Dedifferentiated amniotic fluid mesenchymal stem cell (primary cell): ENCODE data around the gene TMEM82.

Experiments used
- DNase-seq: peaks from one replicate; pipeline ENCODE4 v3.0.0-alpha.2; 2016; ENCODE audit errors: extremely low spot score

TMEM82 gene

DNA sequence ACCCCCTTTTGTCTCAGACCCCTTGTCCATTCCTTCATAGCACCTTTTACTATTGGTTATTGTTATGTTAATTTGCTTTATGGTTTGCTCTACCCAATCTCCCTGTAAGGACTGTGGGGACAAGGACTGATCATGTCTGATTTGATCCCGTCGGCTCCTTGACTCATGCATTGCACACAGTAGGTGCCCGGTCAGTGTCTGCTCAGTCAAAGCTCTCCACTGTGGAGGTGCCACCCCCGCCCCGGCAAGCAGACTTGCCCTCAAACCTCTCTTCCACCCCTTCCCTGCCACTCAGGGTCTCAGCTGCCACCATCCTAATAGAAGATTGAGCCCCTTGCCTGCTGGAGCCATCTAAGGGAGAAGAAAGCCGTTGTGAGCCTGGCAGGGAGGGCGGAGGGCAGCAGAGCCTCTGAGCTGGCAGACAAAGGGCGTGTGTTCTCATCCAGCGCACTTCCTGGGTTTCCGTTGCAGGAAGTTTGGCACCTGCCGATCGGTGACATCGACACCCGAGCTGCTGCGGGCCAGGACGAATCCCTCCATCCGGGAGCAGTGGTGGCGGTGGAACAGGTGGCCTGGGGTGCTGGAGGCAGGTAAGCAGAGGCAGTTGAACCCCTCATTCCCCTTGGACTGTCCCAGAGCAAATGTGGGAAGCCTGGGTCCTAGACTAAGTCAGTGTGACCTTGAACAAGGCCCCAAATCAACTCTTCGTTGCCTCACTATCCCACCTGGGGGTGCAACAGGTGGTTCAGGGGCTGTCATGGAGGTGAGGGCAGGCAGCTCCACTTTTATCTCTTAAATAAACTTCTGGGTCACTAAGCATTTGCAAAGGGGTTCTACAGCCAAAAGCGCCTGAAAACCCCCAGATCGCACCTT is 14.1 kb downstream of the TMEM82 start:
- DNase-seq = no peak

GRCh38 chr1:15757016-15757543 is 14.8 kb downstream of the TMEM82 start:
- DNase-seq = no peak

GRCh38 chr1:15757575-15758342 is 15.5 kb downstream of the TMEM82 start:
- no peak for DNase-seq

- DNase-seq = no peak
Observed at GRCh38 chr1:15758343-15758931, 16.1 kb downstream of the TMEM82 start, which contains the start of gene FBLIM1. TSS of gene FBLIM1 (plus strand) at chr1:15758795. CDS start at chr1:15764984, 6,189 bp downstream.

GRCh38 chr1:15758953-15759661 is 16.8 kb downstream of the TMEM82 start:
- DNase-seq = no peak

DNA sequence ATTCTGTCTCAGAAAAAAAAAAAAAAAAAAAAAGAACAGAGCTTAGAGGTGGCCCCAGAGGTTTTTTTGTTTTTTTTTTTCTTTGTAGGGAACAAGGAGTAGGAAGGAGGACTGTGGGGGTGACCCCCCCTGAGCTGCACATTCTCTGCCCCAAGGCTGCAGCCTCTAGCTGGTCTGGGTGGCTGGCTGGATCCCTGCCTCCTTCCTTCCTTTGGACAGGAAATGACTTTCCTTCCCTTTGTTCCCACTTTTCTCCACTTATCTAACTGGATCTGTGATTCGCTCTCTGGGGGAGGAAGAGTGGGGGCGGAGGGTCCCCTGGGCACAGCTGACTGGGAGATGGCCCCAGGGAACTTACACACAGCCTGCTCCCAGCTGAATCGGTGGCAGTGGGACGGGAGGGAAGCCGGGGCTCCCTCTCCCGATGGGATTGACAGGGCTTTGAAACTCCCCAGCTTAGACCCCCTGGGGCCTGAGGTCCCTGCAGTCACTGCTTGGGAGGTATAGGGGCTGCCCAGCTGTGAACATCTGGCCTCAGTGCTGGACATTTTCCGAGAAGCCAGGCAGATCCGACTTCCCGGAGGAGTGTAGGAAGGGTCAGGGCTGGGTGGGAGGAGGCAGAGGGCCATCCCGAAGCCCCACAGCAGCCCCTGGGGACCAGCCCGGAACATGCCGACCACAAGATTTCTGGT is 18.4 kb downstream of the TMEM82 start:
- peak; percentile 23 for DNase-seq

DNA sequence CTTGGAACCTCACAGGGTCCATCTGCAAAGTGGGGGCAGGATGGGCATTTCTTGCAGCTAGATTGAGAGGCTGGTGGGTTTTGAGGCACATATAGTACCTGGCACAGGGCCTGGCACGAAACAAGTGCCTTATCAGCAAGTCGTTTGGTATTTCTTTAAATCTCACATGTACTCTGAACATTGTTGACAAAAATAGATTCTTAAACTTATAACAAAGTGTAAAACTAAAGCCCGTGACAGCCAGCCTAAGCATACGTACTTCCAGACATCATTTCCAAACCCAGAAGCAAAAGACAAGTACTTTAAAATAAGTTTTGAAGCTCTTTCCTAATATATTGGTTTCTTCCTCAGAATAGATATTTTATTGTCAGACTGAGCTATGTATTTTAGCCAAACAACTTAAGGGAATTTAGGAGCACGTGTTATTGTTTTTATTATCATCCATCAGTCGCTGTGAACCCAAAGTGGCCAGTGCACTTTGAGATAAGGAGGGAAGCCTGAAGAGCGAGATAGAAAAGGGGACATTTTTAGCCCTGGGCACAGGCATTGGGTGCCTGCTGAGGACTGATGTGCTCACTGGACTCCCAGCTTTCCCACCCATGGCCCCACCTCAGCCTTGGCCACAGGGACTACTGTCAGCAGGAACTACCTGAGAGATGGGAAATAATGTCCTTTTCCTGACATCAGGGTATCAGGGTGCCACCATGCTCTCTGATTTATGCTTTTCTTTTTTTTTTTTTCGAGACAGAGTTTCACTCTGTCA is 19.2 kb downstream of the TMEM82 start:
- DNase-seq = no peak

- DNase-seq = no peak
Observed at GRCh38 chr1:15762546-15762945, 20.2 kb downstream of the TMEM82 start.

DNA sequence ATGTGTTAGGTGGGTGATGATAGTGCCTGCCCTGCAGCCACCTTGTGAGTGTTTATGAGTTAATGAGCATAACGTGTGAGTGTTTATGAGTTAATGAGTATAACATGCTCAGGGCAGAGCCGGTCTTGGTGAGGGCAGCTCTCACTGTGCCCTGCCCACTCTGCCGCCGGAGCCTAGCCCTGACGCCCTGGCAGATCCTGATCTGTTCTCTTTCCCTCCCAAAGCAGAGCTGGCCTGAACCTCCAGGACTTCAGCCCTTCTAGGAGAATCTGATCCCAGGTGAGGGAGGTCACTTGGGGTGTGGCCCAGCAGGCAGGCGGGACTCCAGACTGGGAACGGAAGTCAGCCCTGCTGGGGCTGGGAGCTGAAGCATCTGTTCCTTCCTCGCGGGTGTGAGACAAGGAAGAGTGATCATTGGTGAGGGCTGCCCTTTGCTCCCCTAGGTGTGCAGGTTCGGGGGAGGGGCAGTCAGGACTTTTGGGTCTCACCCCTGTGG is 22.0 kb downstream of the TMEM82 start:
- no peak for DNase-seq

DNA sequence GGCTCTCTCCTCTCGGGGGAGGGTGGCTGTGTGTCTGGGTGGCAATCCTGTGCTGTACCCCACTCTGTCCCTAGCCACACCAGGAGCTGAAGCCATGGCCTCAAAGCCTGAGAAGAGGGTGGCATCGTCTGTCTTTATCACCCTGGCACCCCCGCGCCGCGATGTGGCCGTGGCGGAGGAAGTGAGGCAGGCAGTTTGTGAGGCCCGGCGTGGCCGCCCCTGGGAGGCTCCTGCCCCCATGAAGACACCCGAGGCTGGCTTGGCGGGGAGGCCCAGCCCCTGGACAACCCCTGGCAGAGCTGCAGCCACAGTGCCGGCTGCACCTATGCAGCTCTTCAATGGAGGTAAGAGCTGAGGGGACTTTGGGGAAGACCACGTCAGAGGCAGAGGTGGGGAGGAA is 22.6 kb downstream of the TMEM82 start:
- no peak for DNase-seq

DNA sequence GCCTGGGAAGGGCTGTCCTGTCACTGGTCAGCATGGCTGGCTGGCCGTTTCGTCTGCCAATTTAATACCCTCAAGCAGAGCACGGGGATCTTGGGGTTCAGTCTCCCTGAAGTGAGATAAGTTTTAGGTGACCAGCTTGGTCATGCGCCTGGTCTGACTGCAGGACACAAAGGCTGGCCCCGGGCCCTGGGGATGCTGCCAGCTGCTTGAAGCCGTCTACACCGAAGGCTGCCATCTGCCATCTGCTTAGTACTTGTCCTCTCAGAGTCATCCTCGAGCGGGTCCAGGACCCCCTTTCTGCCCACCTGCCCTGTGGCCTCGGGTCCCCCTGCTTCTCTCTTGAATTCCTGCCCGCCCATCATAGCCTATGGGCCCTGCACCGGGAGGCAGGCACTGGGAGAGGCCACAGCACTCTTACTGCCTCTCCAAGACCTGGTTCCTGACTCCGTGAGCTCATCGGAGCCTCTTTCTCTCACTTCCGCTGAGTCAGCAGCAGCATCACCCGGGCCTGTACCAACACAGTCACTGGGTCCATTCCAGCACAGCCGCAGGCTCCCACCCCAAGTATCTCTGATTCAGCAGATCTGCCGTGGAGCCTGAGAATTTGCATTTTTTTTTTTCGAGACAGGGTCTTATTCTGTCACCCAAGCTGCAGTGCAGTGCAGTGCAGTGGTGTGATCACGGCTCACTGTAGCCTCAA is 23.3 kb downstream of the TMEM82 start:
- no peak for DNase-seq

GRCh38 chr1:15767941-15768340 is 25.6 kb downstream of the TMEM82 start:
- DNase-seq = no peak

- DNase-seq = no peak
Observed at GRCh38 chr1:15768388-15768787, 26.1 kb downstream of the TMEM82 start.

DNA sequence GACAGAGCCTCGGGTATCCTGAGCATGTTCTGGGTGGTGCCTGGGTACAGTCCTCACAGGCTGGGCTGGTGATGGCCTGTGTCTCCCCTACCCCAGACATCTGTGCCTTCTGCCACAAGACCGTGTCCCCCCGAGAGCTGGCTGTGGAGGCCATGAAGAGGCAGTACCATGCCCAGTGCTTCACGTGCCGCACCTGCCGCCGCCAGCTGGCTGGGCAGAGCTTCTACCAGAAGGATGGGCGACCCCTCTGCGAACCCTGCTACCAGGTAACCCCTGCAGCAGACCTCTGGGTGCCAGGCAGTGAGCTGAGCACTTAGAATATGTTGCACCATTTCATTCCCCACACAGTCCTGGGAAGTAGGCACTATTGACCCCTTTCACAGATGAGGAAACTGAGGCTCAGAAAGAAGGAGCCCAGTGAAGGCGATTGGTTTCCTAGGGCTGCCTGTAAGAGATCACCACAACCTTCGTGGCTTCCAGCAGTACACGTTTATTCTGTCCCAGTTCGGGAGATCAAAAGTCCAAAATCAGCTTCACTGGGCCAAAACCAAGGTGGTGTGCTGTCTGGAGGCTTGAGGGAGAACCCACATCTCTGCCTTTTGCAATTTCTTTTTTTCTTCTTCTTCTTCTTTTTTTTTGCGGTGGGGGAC is 28.1 kb downstream of the TMEM82 start:
- no peak for DNase-seq

- no peak for DNase-seq
Observed at GRCh38 chr1:15771836-15772515, 29.7 kb downstream of the TMEM82 start.

GRCh38 chr1:15775706-15776105 is 33.4 kb downstream of the TMEM82 start:
- no peak for DNase-seq

DNA sequence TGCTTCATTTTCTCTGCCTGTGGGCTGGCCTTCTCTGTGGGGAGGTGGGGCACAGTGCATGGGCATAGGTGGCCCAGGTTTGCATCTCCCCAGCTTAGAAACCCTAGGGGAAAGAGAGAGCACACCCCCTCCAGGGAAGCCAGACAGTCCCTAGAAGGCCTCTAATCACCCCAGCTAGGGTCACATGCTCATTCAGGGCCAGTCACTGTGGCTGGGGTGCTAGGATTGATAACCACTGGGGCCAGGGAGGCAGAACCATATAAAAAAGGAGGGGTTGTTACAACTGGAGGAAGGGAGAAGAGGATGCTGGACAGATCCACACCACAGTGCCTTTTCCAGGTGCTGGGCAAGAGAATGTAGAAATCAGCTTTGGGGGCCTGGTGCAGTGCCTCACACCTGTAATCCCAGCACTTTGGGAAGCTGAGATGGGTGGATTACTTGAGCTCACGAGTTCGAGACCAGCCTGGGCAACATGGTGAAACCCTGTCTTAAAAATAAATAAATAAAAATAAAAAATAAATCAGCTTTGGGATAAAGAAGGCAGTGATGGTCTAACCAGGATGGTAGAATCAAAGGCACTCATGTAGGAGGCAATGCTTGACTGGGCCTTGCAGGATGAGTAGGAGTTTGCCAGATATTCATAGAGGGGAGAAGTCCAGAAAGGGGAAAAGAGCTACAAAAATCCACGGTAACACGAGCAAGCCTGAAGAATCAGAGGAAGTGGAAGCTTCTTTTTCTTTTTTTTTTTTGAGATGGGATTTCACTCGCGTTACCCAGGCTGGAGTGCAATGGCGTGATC is 35.8 kb downstream of the TMEM82 start:
- DNase-seq = no peak

GRCh38 chr1:15785683-15786082 is 43.4 kb downstream of the TMEM82 start:
- no peak for DNase-seq
